K562 (cell line): ENCODE results near the gene IRF6. TPM values are rescaled to one million over a fixed set of nuclear protein-coding genes. Genes with fewer than 3 reads are reported as not detected.
A peak's percentile ranks its signal among the peaks of the same experiment; 100 is the strongest.

Experiments used
- ATAC-seq: fragments of 200-7000 bp; cut with Tn5 transposase; 3 replicates; pipeline ENCODE4 v1.9.1; 2020; ENCODE audit warnings: moderate library complexity
- BruUV-seq: library from RNA; stranded (reverse); fragments of 400-500 nt; replicated peaks from 2 replicates; lab custom pipeline; 2021; lab: Mats Ljungman, UMichigan
- CTCF ChIA-PET: fragments of 300-600 bp; formaldehyde crosslinking; extraction: SDS; loops from one replicate; lab custom pipeline; 2021; ENCODE audit warnings: low intra/inter-chr PET ratio; lab: Yijun Ruan, JAX
- POLR2A ChIA-PET: fragments of 300-600, 350-650 bp; sonication (Branson Sonifier 250); formaldehyde crosslinking; extraction: SDS; loops from one replicate; lab custom pipeline; 2021; ENCODE audit warnings: antibody characterized with exemption, inconsistent platforms; lab: Yijun Ruan, JAX
- DNase-seq, 4 experiments: peaks; one replicate each; pipeline versions ENCODE4 v3.0.0 to v3.0.0-alpha.2; 2011 to 2018; ENCODE audit warnings: low spot score in 3 of 4, mixed read lengths in 3 of 4; ENCODE audit errors: extremely low read depth in 1 of 4
- FAIRE-seq: peaks from 2 replicates; lab custom pipeline; 2011; peaks lifted over from hg19 to GRCh38; lab: Jason Lieb, UNC
- H2AFZ ChIP-seq: 2 replicates; pipeline ENCODE4 v1.6.0; 2011; ENCODE audit warnings: low read depth, low read length, control low read depth, inconsistent platforms
- H3K27ac ChIP-seq: fragments of 200-600 bp; 3 replicates; pipeline ENCODE4 v1.8.0; 2011; ENCODE audit warnings: low read depth, mild to moderate bottlenecking, control low read depth, inconsistent platforms, low read length, moderate library complexity, mixed read lengths; ENCODE audit errors: extremely low read depth
- H3K27me3 ChIP-seq, 2 experiments: fragments of 300-600 bp in 1 of 2; 2 replicates in 1 of 2; 3 replicates in 1 of 2; pipeline versions ENCODE4 v1.6.0 to v1.8.0; 2011; ENCODE audit warnings: inconsistent platforms in 2 of 2, low read length in 2 of 2, mild to moderate bottlenecking in 1 of 2, mixed read lengths in 1 of 2, moderate library complexity in 1 of 2; ENCODE audit not compliant: control insufficient read depth in 2 of 2, insufficient read depth in 2 of 2
- H3K36me3 ChIP-seq: fragments of 300-600 bp; 3 replicates; pipeline ENCODE4 v1.8.0; 2011; ENCODE audit warnings: mild to moderate bottlenecking, low read length, inconsistent platforms; ENCODE audit not compliant: control insufficient read depth, insufficient read depth
- H3K4me1 ChIP-seq, 2 experiments: fragments of 200-600 bp in 1 of 2; replicated peaks in 1 of 2; 2 replicates in 1 of 2; 3 replicates in 1 of 2; pipeline versions ENCODE4 v1.5.1 to v1.8.0; 2011; ENCODE audit warnings: inconsistent platforms in 2 of 2, low read length in 2 of 2, mild to moderate bottlenecking in 1 of 2, mixed read lengths in 1 of 2, moderate library complexity in 1 of 2; ENCODE audit not compliant: control insufficient read depth in 2 of 2, insufficient read depth in 2 of 2
- H3K4me2 ChIP-seq: 2 replicates; pipeline ENCODE4 v1.6.1; 2011; ENCODE audit warnings: low read length, control low read depth, inconsistent platforms, mixed read lengths; ENCODE audit not compliant: insufficient read depth
- H3K4me3 ChIP-seq: fragments of 200-600 bp; sonication (generic), shearing (Covaris generic); 2 replicates; pipeline ENCODE4 v1.5.1; 2016; ENCODE audit warnings: control low read depth, inconsistent platforms
- H3K79me2 ChIP-seq: fragments of 200-600 bp; 3 replicates; pipeline ENCODE4 v1.8.0; 2011; ENCODE audit warnings: low read length, inconsistent platforms; ENCODE audit not compliant: control insufficient read depth, insufficient read depth
- H3K9ac ChIP-seq, 2 experiments: 2 replicates each; pipeline versions ENCODE4 v1.6.0 to v1.6.1; 2011; ENCODE audit warnings: low read depth in 2 of 2, low read length in 2 of 2, control low read depth in 1 of 2, inconsistent platforms in 1 of 2, mild to moderate bottlenecking in 1 of 2, mixed read lengths in 1 of 2; ENCODE audit not compliant: insufficient read depth in 1 of 2
- H3K9me1 ChIP-seq: one replicate; pipeline ENCODE4 v1.6.0; 2011; ENCODE audit warnings: inconsistent platforms, mild to moderate bottlenecking, low read length, moderate library complexity; ENCODE audit not compliant: control insufficient read depth, insufficient read depth
- H3K9me3 ChIP-seq: replicated peaks from 2 replicates; pipeline ENCODE4 v1.5.1; 2011; ENCODE audit warnings: low read depth, low read length, inconsistent platforms; ENCODE audit not compliant: control insufficient read depth, insufficient read depth
- H4K20me1 ChIP-seq: replicated peaks from 2 replicates; pipeline ENCODE4 v1.6.1; 2011; ENCODE audit warnings: low read length, inconsistent platforms, mixed read lengths; ENCODE audit not compliant: control insufficient read depth, insufficient read depth
- BHLHE40 ChIP-seq: IDR thresholded peaks from 2 replicates; pipeline ENCODE4 v1.6.1; 2011; ENCODE audit warnings: low read length, improper control_type of control experiment
- CHD2 ChIP-seq: IDR thresholded peaks from 2 replicates; pipeline ENCODE4 v1.6.1; 2011; ENCODE audit warnings: low read depth, low read length
- ERF ChIP-seq: fragments of 450-650 bp; formaldehyde crosslinking; IDR thresholded peaks from 2 replicates; pipeline ENCODE4 v1.4.0; 2020; ENCODE audit warnings: mild to moderate bottlenecking, mixed read lengths
- FOXK1 ChIP-seq: sonication (generic); formaldehyde crosslinking; IDR thresholded peaks from 2 replicates; pipeline ENCODE4 v1.8.0; 2022; ENCODE audit warnings: missing genetic modification reagents, mild to moderate bottlenecking, borderline replicate concordance
- KAT2B ChIP-seq: IDR thresholded peaks from one replicate; pipeline ENCODE4 v1.6.1; 2012; ENCODE audit warnings: low read depth, mild to moderate bottlenecking, control low read depth, inconsistent platforms, low read length, moderate library complexity
- MAFF ChIP-seq: IDR thresholded peaks from 2 replicates; pipeline ENCODE4 v1.6.1; 2012; ENCODE audit warnings: low read length, improper control_type of control experiment
- MXD1 ChIP-seq: fragments of 250-450 bp; sonication (Bioruptor Pico); IDR thresholded peaks from 2 replicates; pipeline ENCODE4 v1.8.0; 2021; ENCODE audit warnings: borderline replicate concordance, mild to moderate bottlenecking, moderate library complexity; ENCODE audit not compliant: poor library complexity, severe bottlenecking
- NBN ChIP-seq: fragments of 450-650 bp; IDR thresholded peaks from 2 replicates; pipeline ENCODE4 v1.6.1; 2016; ENCODE audit warnings: low read depth, mild to moderate bottlenecking
- NFE2 ChIP-seq: IDR thresholded peaks from 2 replicates; pipeline ENCODE4 v1.6.1; 2014; ENCODE audit warnings: antibody characterized with exemption, low read depth
- NFIC ChIP-seq: fragments of 450-650 bp; IDR thresholded peaks from 2 replicates; pipeline ENCODE4 v1.6.1; 2017; ENCODE audit warnings: mild to moderate bottlenecking, inconsistent platforms
- RBM17 ChIP-seq: fragments of 200-400 bp; formaldehyde crosslinking; IDR thresholded peaks from 2 replicates; pipeline ENCODE4 v1.6.1; 2017; ENCODE audit warnings: low read depth, mild to moderate bottlenecking, low read length, borderline replicate concordance
- SIRT6 ChIP-seq: IDR thresholded peaks from one replicate; pipeline ENCODE4 v1.6.1; 2012; ENCODE audit warnings: low read depth, mild to moderate bottlenecking, control low read depth, inconsistent platforms, low read length, moderate library complexity
- WGBS: fragments of 100-300 bp; shearing (Covaris generic); methylation state at CpG from one replicate; pipeline ENCODE4 v1.1.6; 2016; ENCODE audit warnings: low coverage, mixed read lengths; ENCODE audit not compliant: insufficient coverage; ENCODE audit errors: missing lambda C conversion rate; 5-methylcytosine and 5-hydroxymethylcytosine counted together
- in situ Hi-C: fragments of 300-500 bp; cut with MboI; formaldehyde crosslinking; loops from 4 replicates; pipeline ENCODE4 v1.15.0; 2018; ENCODE audit warnings: inconsistent platforms, mixed read lengths
- intact Hi-C: fragments of 100-400 bp; cut with micrococcal nuclease; formaldehyde crosslinking; loops from 2 replicates; pipeline ENCODE4 v1.14.2; 2022
- polyA plus RNA-seq, 8 experiments: library from polyadenylated mRNA; depleted of rRNA in 4 of 8; stranded (reverse) in 5 of 8; unstranded in 3 of 8; fragments of >200 nt; fragmentation: Nextera tagmentation in 2 of 8; fragmentation: Illumina TruSeq in 1 of 8; extraction: Ambion mirVana in 2 of 8; extraction: Trizol in 1 of 8; gene quantifications; 2 replicates each; pipeline versions ENCODE4 v1.2.1 to v1.2.3, GENCODE V29; 2011 to 2014; ENCODE audit warnings: inconsistent platforms in 1 of 8, missing spikeins in 1 of 8
- total RNA-seq, 7 experiments: library from RNA; depleted of rRNA in 6 of 7; stranded (reverse); fragments of >200 nt in 6 of 7; fragmentation: Illumina TruSeq in 2 of 7; extraction: Trizol in 2 of 7; gene quantifications; 2 replicates each; pipeline versions ENCODE4 v1.2.1 to v1.2.3, GENCODE V29; 2011 to 2021; ENCODE audit warnings: low replicate concordance in 1 of 7
- TF ChIP-seq, protein P1 (sequence below): fragments of 250-450 bp; sonication (Bioruptor Pico); IDR thresholded peaks from 2 replicates; pipeline ENCODE4 v1.5.0; 2021

Gene IRF6
- total and polyA plus RNA-seq, 9 of the 15 experiments (the other 6 are each of a cell fraction or from before 2014, with no cell fraction given), result 0.03 to 0.65 (median 0.17) TPM

DNA sequence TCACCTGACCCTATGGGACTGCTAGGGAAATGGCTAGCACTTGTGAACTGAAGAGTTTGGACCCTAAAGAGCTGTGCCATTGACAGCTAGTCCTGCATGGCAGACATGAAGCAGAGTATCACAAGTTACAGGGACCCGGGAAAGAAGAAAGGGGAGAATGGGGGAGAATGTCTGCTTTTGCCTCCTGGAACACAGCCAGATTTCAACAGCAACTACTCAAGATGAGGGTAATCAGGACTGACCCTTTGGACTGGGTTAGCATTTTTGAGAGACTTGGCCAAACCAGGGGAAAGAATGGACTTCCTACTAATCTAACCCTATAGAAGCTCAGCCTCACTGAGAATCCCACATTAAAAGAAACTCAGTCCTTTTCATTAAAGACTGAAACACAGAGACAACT lies 13.1 kb upstream of the IRF6 start:
- 0% methylated on average over 1 of the region's 1 CpG for WGBS
- POLR2A ChIA-PET, result interaction anchor here (0.6 to 1.4 kb wide), 3 partner anchors 9 to 121 kb away, joined by 3 to 8 read pairs (median 3); no protein-coding TSS in a partner anchor

GRCh38 chr1:209817691-209818090 lies 11.7 kb upstream of the IRF6 start:
- ATAC-seq (no peak), DNase-seq (no peak), FAIRE-seq (no peak)
- ChIA-PET CTCF (no interaction called here), POLR2A (interaction anchor here (1.0 kb wide), 1 partner anchor 50 kb away, joined by 3 read pairs; no protein-coding TSS in a partner anchor)
- intact Hi-C loops (no loop called here), in situ Hi-C loops (no loop called here)
- Histone ChIP-seq H3K27me3 (peaks cover 7 to 8% of the 10 kb centered on the region in 2 experiments; a peak in 3 of 5 replicates), H3K9ac (no peak overlapping the region), H3K9me3 (no peaks in the 10 kb centered on the region), H3K79me2 (no peaks in the 10 kb centered on the region), H3K36me3 (no peaks in the 10 kb centered on the region), H3K4me3 (no peak overlapping the region), H4K20me1 (no peaks in the 10 kb centered on the region), H3K9me1 (no peaks in the 10 kb centered on the region), H3K4me1 (no peaks in the 10 kb centered on the region), H3K27ac (no peak overlapping the region), H3K4me2 (no peak overlapping the region), H2AFZ (no peak overlapping the region)
- BruUV-seq, result no TSS peak
- WGBS, result 5% methylated on average over 1 of the region's 1 CpG
- TF ChIP-seq FOXK1 (CRISPR knock-in tag) (no peak), SIRT6 (no peak), MAFF (no peak), KAT2B (no peak), NBN (no peak), CHD2 (no peak), ERF (CRISPR knock-in tag) (no peak), RBM17 (no peak), MXD1 (CRISPR knock-in tag) (no peak), BHLHE40 (no peak)
- TF ChIP-seq, protein P1, sequence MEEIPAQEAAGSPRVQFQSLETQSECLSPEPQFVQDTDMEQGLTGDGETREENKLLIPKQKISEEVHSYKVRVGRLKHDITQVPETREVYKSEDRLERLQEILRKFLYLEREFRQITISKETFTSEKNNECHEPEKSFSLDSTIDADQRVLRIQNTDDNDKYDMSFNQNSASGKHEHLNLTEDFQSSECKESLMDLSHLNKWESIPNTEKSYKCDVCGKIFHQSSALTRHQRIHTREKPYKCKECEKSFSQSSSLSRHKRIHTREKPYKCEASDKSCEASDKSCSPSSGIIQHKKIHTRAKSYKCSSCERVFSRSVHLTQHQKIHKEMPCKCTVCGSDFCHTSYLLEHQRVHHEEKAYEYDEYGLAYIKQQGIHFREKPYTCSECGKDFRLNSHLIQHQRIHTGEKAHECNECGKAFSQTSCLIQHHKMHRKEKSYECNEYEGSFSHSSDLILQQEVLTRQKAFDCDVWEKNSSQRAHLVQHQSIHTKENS (CRISPR knock-in tag), result no peak

More for the DNA sequence above, 13.1 kb upstream of the IRF6 start:
- Histone ChIP-seq H3K27ac (no peak overlapping the region), H3K27me3 (peaks cover 7 to 8% of the 10 kb centered on the region in 2 experiments; a peak in 3 of 5 replicates), H4K20me1 (no peaks in the 10 kb centered on the region), H3K79me2 (no peaks in the 10 kb centered on the region), H3K9me3 (no peaks in the 10 kb centered on the region), H3K9ac (no peak overlapping the region), H3K9me1 (no peaks in the 10 kb centered on the region), H3K36me3 (no peaks in the 10 kb centered on the region), H3K4me2 (no peak overlapping the region), H2AFZ (no peak overlapping the region), H3K4me1 (0 out of 5 replicates have a peak, but pooled peaks cover 0 to 3% of the 10 kb centered on the region in 2 experiments), H3K4me3 (no peak overlapping the region)
- ATAC-seq, result no peak
- in situ Hi-C loops, result no loop called here
- DNase-seq, result no peak
- no TSS peak for BruUV-seq
- TF ChIP-seq NFE2 (no peak), NFIC (peak; percentile 76)
- intact Hi-C loops, result no loop called here
- CTCF ChIA-PET, result no interaction called here
- no peak for FAIRE-seq
